Measurements from ENCODE around the gene KLC1. TPM values are rescaled to one million over a fixed set of nuclear protein-coding genes. Genes with fewer than 3 reads are reported as not detected.
A peak's percentile ranks its signal among the peaks of the same experiment; 100 is the strongest.

Gene KLC1
- polyA plus RNA-seq, 3 donors, result 96.5 to 146 (median 145) TPM

- DNase-seq, result no peak
These were observed 27.2 kb downstream of the KLC1 start for GRCh38 chr14:103656031-103656755.

GRCh38 chr14:103656756-103657133 lies 27.7 kb downstream of the KLC1 start:
- DNase-seq, result no peak

GRCh38 chr14:103657471-103657870 lies 28.5 kb downstream of the KLC1 start:
- DNase-seq, result no peak

GRCh38 chr14:103659631-103660030 lies 30.6 kb downstream of the KLC1 start:
- DNase-seq, result no peak

GRCh38 chr14:103662029-103662428 lies 33.0 kb downstream of the KLC1 start:
- DNase-seq, result no peak

- no peak for DNase-seq
These were observed 33.6 kb downstream of the KLC1 start for GRCh38 chr14:103662591-103662990.

- no peak for DNase-seq
These were observed 34.5 kb downstream of the KLC1 start for GRCh38 chr14:103663506-103663905.

GRCh38 chr14:103667671-103668070 lies 38.7 kb downstream of the KLC1 start:
- no peak for DNase-seq

- no peak for DNase-seq
These were observed 39.1 kb downstream of the KLC1 start for GRCh38 chr14:103668117-103668516.

GRCh38 chr14:103669370-103669769 lies 40.4 kb downstream of the KLC1 start:
- DNase-seq, result no peak

GRCh38 chr14:103671911-103672310 lies 42.9 kb downstream of the KLC1 start:
- peak; percentile 35 for DNase-seq

- no peak for DNase-seq
These were observed 46.9 kb downstream of the KLC1 start for GRCh38 chr14:103675957-103676356.

- DNase-seq, result no peak
These were observed 48.1 kb downstream of the KLC1 start for GRCh38 chr14:103676881-103677675.

- DNase-seq, result no peak
These were observed 50.3 kb downstream of the KLC1 start for GRCh38 chr14:103679351-103679750.

GRCh38 chr14:103680491-103681231 lies 51.6 kb downstream of the KLC1 start:
- DNase-seq, result no peak

GRCh38 chr14:103683139-103683538 lies 54.1 kb downstream of the KLC1 start:
- no peak for DNase-seq

GRCh38 chr14:103684471-103684870 lies 55.5 kb downstream of the KLC1 start:
- no peak for DNase-seq

- no peak for DNase-seq
These were observed 55.9 kb downstream of the KLC1 start for GRCh38 chr14:103684871-103685270.

GRCh38 chr14:103685276-103686211 lies 56.5 kb downstream of the KLC1 start:
- DNase-seq, result no peak

GRCh38 chr14:103686831-103687485 lies 57.9 kb downstream of the KLC1 start:
- DNase-seq, result no peak

- DNase-seq, result no peak
These were observed 58.7 kb downstream of the KLC1 start for GRCh38 chr14:103687712-103688111.
